ENCODE data around the gene PAEP.
"Not testable (repeated sequence)": the region's sequence is repeated elsewhere in the genome, so short reads cannot be mapped to it uniquely, and the experiment has no call there.

The PAEP gene

GRCh38 chr9:135536216-135536615 lies 25.3 kb upstream of the PAEP start:
- H3K4me3 ChIP-seq (ENCODE audit: insufficient read length, low read depth), result no peak overlapping the region
- H3K36me3 ChIP-seq (ENCODE audit: insufficient read depth, insufficient read length, low read length), result no peaks in the 10 kb centered on the region
- DNase-seq (ENCODE audit: low read depth, low spot score), result no peak
- no peak for TF ChIP-seq YY1 (IDR thresholded peaks at IDR 0.05; ENCODE audit: insufficient read depth, insufficient read length)
- TF ChIP-seq SUZ12 (IDR thresholded peaks at IDR 0.05; ENCODE audit: extremely low read depth, insufficient read depth, insufficient read length), result no peak
- no peak for TF ChIP-seq ZNF274 (IDR thresholded peaks at IDR 0.05; ENCODE audit: low read depth, low read length)
- H3K4me1 ChIP-seq (ENCODE audit: insufficient read depth, insufficient read length), result peaks cover 4% of the 10 kb centered on the region
- no peaks in the 10 kb centered on the region for H3K9me3 ChIP-seq (ENCODE audit: insufficient read depth, low read length)
- H3K27me3 ChIP-seq (ENCODE audit: insufficient read depth, insufficient read length), result no peaks in the 10 kb centered on the region
- H3K9ac ChIP-seq (ENCODE audit: insufficient read length, low read depth), result no peak overlapping the region

DNA sequence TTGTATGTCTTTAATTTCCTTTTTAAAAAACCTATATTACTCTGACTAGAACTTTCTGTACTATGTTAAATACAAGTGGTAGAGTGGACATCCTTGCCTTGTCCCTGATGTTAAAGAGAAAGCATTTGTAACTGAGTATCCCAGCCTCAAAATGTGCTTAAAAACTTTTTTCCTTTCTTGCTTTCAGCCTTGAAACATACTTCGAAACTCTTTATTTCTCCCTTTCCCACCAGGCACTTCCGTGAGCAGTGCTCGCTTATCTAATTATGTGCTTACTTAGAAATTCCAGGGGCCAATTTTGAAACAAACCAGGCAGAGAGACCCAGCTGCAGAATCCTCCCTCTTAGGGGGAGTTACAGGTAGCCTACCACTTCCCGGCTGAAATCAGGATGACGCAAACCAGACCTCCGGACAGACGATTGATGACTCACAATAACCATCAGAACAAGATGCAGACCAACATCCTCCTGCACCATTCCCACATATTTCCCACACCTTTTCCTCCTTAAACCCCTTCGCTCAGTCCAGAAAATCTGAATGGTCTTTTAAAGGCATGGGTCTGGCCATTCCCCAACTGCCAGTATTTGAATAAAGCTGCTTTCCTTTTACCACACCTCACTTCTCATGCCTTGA lies 18.2 kb upstream of the PAEP start:
- not testable (repeated sequence) for H3K36me3 ChIP-seq (ENCODE audit: insufficient read depth, insufficient read length, low read length); H3K27me3 ChIP-seq (ENCODE audit: insufficient read depth, insufficient read length); H3K9me3 ChIP-seq (ENCODE audit: insufficient read depth, low read length); H3K9ac ChIP-seq (ENCODE audit: insufficient read length, low read depth); DNase-seq (ENCODE audit: low read depth, low spot score); H3K4me1 ChIP-seq (ENCODE audit: insufficient read depth, insufficient read length); H3K4me3 ChIP-seq (ENCODE audit: insufficient read length, low read depth)

DNA sequence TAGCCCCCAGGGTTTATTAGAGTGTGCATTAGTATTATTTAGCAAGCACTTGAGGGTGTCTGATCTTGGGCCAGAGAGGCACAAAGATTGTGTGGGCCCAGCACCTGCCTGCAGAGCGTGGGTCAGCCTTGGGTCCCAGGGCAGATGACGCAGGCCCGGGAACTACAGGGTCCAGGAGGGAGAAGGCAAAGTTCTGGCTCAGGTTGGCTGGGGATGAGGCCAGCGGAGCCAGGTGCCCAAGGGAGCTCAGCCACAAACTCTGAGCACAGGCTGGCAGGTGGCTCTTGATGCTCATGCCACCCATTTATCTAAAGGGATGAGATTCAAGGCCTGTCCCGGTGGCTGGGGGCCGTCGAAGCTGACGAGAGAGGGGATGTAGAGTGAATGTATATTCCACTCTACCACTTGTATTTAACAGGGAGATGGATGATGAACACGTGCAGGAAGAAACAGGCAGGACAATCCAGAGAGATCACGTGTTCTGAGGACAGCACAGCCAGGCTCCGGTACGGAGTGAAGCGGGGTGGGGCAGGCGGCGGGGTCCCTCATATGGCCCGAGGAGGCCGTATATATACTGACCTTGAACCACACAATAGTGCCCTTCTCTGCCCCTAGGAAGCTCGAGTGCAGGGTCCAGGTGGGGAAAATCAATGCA lies 16.4 kb upstream of the PAEP start:
- no peak for TF ChIP-seq SUZ12 (IDR thresholded peaks at IDR 0.05; ENCODE audit: extremely low read depth, insufficient read depth, insufficient read length)
- TF ChIP-seq ZNF274 (IDR thresholded peaks at IDR 0.05; ENCODE audit: low read depth, low read length), result no peak
- TF ChIP-seq YY1 (IDR thresholded peaks at IDR 0.05; ENCODE audit: insufficient read depth, insufficient read length), result no peak
- Histone ChIP-seq H3K9ac (ENCODE audit: insufficient read length, low read depth) (no peak overlapping the region), H3K4me3 (ENCODE audit: insufficient read length, low read depth) (no peak overlapping the region), H3K4me1 (ENCODE audit: insufficient read depth, insufficient read length) (no peaks in the 10 kb centered on the region), H3K27me3 (ENCODE audit: insufficient read depth, insufficient read length) (no peaks in the 10 kb centered on the region), H3K36me3 (ENCODE audit: insufficient read depth, insufficient read length, low read length) (no peaks in the 10 kb centered on the region), H3K9me3 (ENCODE audit: insufficient read depth, low read length) (no peaks in the 10 kb centered on the region)
- no peak for DNase-seq (ENCODE audit: low read depth, low spot score)

- H3K9ac ChIP-seq (ENCODE audit: insufficient read length, low read depth); H3K4me3 ChIP-seq (ENCODE audit: insufficient read length, low read depth); H3K36me3 ChIP-seq (ENCODE audit: insufficient read depth, insufficient read length, low read length); H3K27me3 ChIP-seq (ENCODE audit: insufficient read depth, insufficient read length); H3K4me1 ChIP-seq (ENCODE audit: insufficient read depth, insufficient read length); DNase-seq (ENCODE audit: low read depth, low spot score); H3K9me3 ChIP-seq (ENCODE audit: insufficient read depth, low read length): not testable (repeated sequence)
Observed at GRCh38 chr9:135545646-135546176, 15.8 kb upstream of the PAEP start, which contains the start of gene OBP2A. TSS of gene OBP2A (plus strand) at chr9:135546126. CDS start at chr9:135546181, 55 bp downstream.

- H3K9me3 ChIP-seq (ENCODE audit: insufficient read depth, low read length); H3K4me1 ChIP-seq (ENCODE audit: insufficient read depth, insufficient read length); DNase-seq (ENCODE audit: low read depth, low spot score); H3K36me3 ChIP-seq (ENCODE audit: insufficient read depth, insufficient read length, low read length); H3K4me3 ChIP-seq (ENCODE audit: insufficient read length, low read depth); H3K9ac ChIP-seq (ENCODE audit: insufficient read length, low read depth); H3K27me3 ChIP-seq (ENCODE audit: insufficient read depth, insufficient read length): not testable (repeated sequence)
Observed at GRCh38 chr9:135546792-135547617, 14.6 kb upstream of the PAEP start.

DNA sequence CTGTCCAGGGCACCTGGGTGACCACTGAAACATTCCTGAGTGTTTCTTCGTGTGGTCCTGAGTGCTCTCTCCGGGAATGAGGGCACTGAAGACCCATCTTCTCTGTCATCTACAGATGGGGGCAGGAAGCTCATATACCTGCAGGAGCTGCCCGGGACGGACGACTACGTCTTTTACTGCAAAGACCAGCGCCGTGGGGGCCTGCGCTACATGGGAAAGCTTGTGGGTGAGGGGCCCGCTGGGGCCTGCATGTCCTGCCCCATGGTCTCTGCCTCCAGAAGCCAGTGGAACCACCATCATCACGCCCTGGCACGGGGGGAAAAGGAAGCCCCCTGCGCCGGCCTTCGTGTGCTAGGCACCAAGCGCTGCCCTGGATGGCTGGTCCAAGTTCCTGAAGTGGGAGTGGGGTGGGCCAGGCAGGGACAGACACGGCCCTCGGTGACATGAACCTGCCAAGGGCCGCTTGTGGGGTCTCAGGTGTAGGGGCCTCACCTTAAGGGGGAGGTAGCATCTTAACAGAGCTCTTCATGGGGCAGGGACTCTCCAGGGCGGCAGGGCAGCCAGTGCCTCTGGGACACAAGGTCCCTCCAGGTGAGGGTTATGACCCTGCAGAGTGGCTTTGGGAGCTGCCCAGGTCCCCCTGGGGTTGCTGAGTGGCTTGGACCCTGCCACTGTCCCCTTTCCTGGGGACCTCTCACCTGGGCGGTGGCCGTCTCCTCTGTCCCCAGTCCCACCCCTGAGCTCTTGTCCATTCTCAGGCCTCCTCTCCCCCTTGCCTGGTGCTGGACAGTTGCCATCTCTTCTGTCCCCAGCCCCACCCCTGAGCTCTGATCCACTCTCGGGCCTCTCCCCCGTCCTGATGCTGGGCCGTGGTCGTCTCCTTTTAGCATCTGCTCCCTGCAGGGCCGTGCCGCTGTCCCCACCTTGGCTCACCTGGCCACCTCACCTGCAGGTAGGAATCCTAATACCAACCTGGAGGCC lies 13.5 kb upstream of the PAEP start:
- Histone ChIP-seq H3K9me3 (ENCODE audit: insufficient read depth, low read length) (no peaks in the 10 kb centered on the region), H3K27me3 (ENCODE audit: insufficient read depth, insufficient read length) (no peaks in the 10 kb centered on the region), H3K4me3 (ENCODE audit: insufficient read length, low read depth) (no peak overlapping the region), H3K4me1 (ENCODE audit: insufficient read depth, insufficient read length) (peaks cover 6% of the 10 kb centered on the region), H3K9ac (ENCODE audit: insufficient read length, low read depth) (no peak overlapping the region), H3K36me3 (ENCODE audit: insufficient read depth, insufficient read length, low read length) (no peaks in the 10 kb centered on the region)
- TF ChIP-seq ZNF274 (IDR thresholded peaks at IDR 0.05; ENCODE audit: low read depth, low read length) (no peak), YY1 (IDR thresholded peaks at IDR 0.05; ENCODE audit: insufficient read depth, insufficient read length) (no peak), SUZ12 (IDR thresholded peaks at IDR 0.05; ENCODE audit: extremely low read depth, insufficient read depth, insufficient read length) (no peak)
- DNase-seq (ENCODE audit: low read depth, low spot score), result no peak

GRCh38 chr9:135549478-135550343 lies 11.8 kb upstream of the PAEP start:
- H3K36me3 ChIP-seq (ENCODE audit: insufficient read depth, insufficient read length, low read length); H3K9me3 ChIP-seq (ENCODE audit: insufficient read depth, low read length); H3K4me3 ChIP-seq (ENCODE audit: insufficient read length, low read depth); H3K4me1 ChIP-seq (ENCODE audit: insufficient read depth, insufficient read length); H3K9ac ChIP-seq (ENCODE audit: insufficient read length, low read depth); H3K27me3 ChIP-seq (ENCODE audit: insufficient read depth, insufficient read length); DNase-seq (ENCODE audit: low read depth, low spot score): not testable (repeated sequence)
